Tibial artery (tissue), 4 donors: ENCODE results near the gene IMMT.
"Not testable (repeated sequence)": the region's sequence is repeated elsewhere in the genome, so short reads cannot be mapped to it uniquely, and the experiment has no call there.

Experiments used
- DNase-seq, 2 donors: peaks; one replicate each; pipeline ENCODE4 v3.0.0-alpha.2; 2019
- H3K27ac ChIP-seq, 2 donors: fragments of 200-600 bp; sonication (generic) in 1 of 2; 1 replicate in 1 of 2; 2 replicates in 1 of 2; pipeline ENCODE4 v1.5.1; 2018 to 2019; ENCODE audit warnings: mild to moderate bottlenecking in 1 of 2
- H3K27me3 ChIP-seq, 2 donors: fragments of 200-600 bp; sonication (generic) in 1 of 2; one replicate each; pipeline versions ENCODE4 v1.5.1 to v1.6.0; 2016 to 2019
- H3K36me3 ChIP-seq, 3 donors: fragments of 200-600 bp; sonication (generic) in 2 of 3; one replicate each; pipeline ENCODE4 v1.5.1; 2016 to 2019; ENCODE audit warnings: mild to moderate bottlenecking in 2 of 3
- H3K4me1 ChIP-seq, 4 donors: fragments of 200-600 bp; sonication (generic) in 2 of 4; 1 replicate in 3 of 4; 2 replicates in 1 of 4; pipeline ENCODE4 v1.5.1; 2016 to 2019
- H3K4me3 ChIP-seq, 2 donors: fragments of 200-600 bp; sonication (generic) in 1 of 2; 1 replicate in 1 of 2; 2 replicates in 1 of 2; pipeline ENCODE4 v1.5.1; 2018 to 2019; ENCODE audit warnings: mild to moderate bottlenecking in 2 of 2
- H3K9me3 ChIP-seq, 3 donors: fragments of 200-600 bp; sonication (generic) in 1 of 3; one replicate each; pipeline ENCODE4 v1.5.1; 2016 to 2019
- CTCF ChIP-seq, 2 experiments: fragments of 200-600 bp in 1 of 2; fragments of 450-650 bp in 1 of 2; IDR thresholded peaks; one replicate each; pipeline ENCODE4 v1.5.1; 2017 to 2019; ENCODE audit warnings: antibody characterized with exemption in 2 of 2, mild to moderate bottlenecking in 1 of 2, moderate library complexity in 1 of 2
- intact Hi-C: fragments of 100-400 bp; cut with DNase I; formaldehyde crosslinking; loops from one replicate; pipeline ENCODE4 v1.15.0; 2023; ENCODE audit warnings: low total_unique reads

The IMMT gene

GRCh38 chr2:86195055-86195807 is at the start of gene IMMT:
Gene IMMT, minus strand, starts transcription at chr2:86195462. Its CDS starts 80 bp downstream, at chr2:86195382.
- Histone ChIP-seq H3K4me3 (peak within 1 kb of the TSS; percentile 73 to 74), H3K27me3 (no peaks in the 10 kb centered on the region), H3K4me1 (peaks cover 0 to 61% (median 40%) of the 10 kb centered on the region in 4 donors), H3K36me3 (peaks cover 0 to 5% (median 0%) of the 10 kb centered on the region in 3 donors), H3K9me3 (no peaks in the 10 kb centered on the region), H3K27ac (peak within 1 kb of the TSS; percentile 91 to 94)
- DNase-seq = peak; percentile 98 to 99
- TF ChIP-seq CTCF (IDR thresholded peaks at IDR 0.05) = peak in 1 of 2 experiments; percentile 20
- intact Hi-C loops = no loop called here

DNA sequence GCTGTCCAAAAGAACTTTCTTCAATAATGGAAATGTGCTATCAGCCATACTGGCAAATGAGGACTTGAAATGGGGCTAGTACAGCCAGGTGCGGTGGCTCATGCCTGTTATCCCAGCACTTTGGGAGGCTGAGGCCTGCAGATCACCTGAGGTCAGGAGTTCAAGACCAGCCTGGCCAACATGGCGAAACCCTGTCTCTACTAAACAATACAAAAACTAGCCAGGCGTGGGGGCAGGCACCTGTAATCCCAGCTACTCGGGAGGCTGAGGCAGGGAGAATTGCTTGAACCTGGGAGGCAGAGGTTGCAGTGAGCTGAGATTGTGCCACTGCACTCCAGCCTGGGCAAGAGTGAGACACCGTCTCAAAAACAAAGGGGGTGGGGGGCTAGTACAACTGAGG is 49.5 kb upstream of the IMMT start:
- intact Hi-C loops, H3K9me3 ChIP-seq, H3K27ac ChIP-seq, H3K4me3 ChIP-seq, H3K27me3 ChIP-seq, H3K36me3 ChIP-seq, DNase-seq: not testable (repeated sequence)
- peaks cover 0 to 25% (median 13%) of the 10 kb centered on the region in 4 donors for H3K4me1 ChIP-seq

GRCh38 chr2:86243950-86244733 is 48.9 kb upstream of the IMMT start:
- Histone ChIP-seq H3K27ac (peak overlapping the region in 1 of 2 donors; percentile 20), H3K4me3 (no peak overlapping the region), H3K4me1 (peaks cover 0 to 18% (median 8%) of the 10 kb centered on the region in 4 donors), H3K27me3 (no peaks in the 10 kb centered on the region), H3K36me3 (no peaks in the 10 kb centered on the region), H3K9me3 (no peaks in the 10 kb centered on the region)
- peak in 1 of 2 donors; percentile 9 for DNase-seq
- intact Hi-C loops = no loop called here
- TF ChIP-seq CTCF (IDR thresholded peaks at IDR 0.05) = no peak

DNA sequence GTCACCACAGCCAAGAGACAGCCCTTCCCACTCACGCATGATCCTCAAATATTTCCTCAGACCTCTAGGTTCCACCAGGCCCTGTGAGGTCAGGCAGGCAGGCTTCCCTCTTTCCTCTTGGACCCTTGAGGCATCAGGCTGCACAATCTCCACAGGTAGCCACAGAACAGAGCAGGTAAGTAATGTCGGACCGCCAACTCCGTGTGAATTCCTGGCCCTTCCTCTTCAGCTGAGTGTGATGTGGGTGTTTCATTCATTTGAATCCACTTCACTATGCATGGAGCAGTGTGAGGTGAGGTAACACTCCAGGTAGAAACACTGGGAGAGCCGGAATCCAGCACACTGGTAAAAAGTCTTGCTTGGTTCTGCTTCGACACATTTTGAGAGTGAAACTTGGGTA is 48.0 kb upstream of the IMMT start:
- DNase-seq = peak in 1 of 2 donors; percentile 53
- TF ChIP-seq CTCF (IDR thresholded peaks at IDR 0.05) = no peak
- intact Hi-C loops = no loop called here
- Histone ChIP-seq H3K27me3 (no peaks in the 10 kb centered on the region), H3K9me3 (no peaks in the 10 kb centered on the region), H3K36me3 (no peaks in the 10 kb centered on the region), H3K4me3 (no peak overlapping the region), H3K4me1 (peaks cover 0 to 10% (median 4%) of the 10 kb centered on the region in 4 donors), H3K27ac (peak overlapping the region in 1 of 2 donors; percentile 20)

- H3K36me3 ChIP-seq = no peaks in the 10 kb centered on the region
- H3K27me3 ChIP-seq = no peaks in the 10 kb centered on the region
- intact Hi-C loops = no loop called here
- no peak overlapping the region for H3K4me3 ChIP-seq
- H3K4me1 ChIP-seq = peaks cover 0 to 10% (median 4%) of the 10 kb centered on the region in 4 donors
- H3K9me3 ChIP-seq = no peaks in the 10 kb centered on the region
- TF ChIP-seq CTCF (IDR thresholded peaks at IDR 0.05) = no peak
- DNase-seq = peak in 1 of 2 donors; percentile 7
- no peak overlapping the region for H3K27ac ChIP-seq
Observed at GRCh38 chr2:86241611-86242010, 46.3 kb upstream of the IMMT start.

DNA sequence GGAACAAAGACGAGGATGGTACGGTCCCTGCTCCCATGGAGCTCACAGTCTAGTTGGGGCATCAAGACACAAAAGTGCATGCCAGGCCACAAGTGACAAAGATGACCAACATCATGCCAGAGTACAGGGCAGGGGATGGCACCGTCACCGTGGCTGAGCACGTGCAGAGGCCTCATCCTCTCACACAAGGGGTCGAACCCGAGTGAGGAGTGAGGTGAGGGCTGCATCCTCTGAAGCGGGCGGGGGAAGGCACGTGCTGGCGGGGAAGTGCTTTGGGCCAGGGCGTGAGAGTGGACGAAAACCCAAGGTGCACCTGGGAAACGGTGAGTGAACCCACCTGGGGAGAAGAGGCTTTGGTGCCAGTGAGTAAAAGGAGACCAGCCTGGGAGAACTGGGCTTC is 45.0 kb upstream of the IMMT start:
- H3K9me3 ChIP-seq = no peaks in the 10 kb centered on the region
- no peaks in the 10 kb centered on the region for H3K36me3 ChIP-seq
- no peak overlapping the region for H3K27ac ChIP-seq
- H3K4me3 ChIP-seq = no peak overlapping the region
- intact Hi-C loops = no loop called here
- H3K4me1 ChIP-seq = peaks cover 0 to 10% (median 4%) of the 10 kb centered on the region in 4 donors
- no peak for DNase-seq
- no peaks in the 10 kb centered on the region for H3K27me3 ChIP-seq
- no peak for TF ChIP-seq CTCF (IDR thresholded peaks at IDR 0.05)
